ENCODE measurements around the gene ZNF710.

Gene ZNF710

GRCh38 chr15:90053685-90054466 lies 52.8 kb downstream of the ZNF710 start:
- H3K9ac ChIP-seq (ENCODE audit: low read length), result no peak overlapping the region
- no peaks in the 10 kb centered on the region for H3K36me3 ChIP-seq (ENCODE audit: control insufficient read depth, insufficient read depth, low read length, severe bottlenecking)
- no peaks in the 10 kb centered on the region for H3K9me3 ChIP-seq (ENCODE audit: control insufficient read depth, low read length)
- no peak for DNase-seq (ENCODE audit: low read depth)
- H3K4me1 ChIP-seq (ENCODE audit: control insufficient read depth, insufficient read depth, low read length), result no peaks in the 10 kb centered on the region
- no peak overlapping the region for H3K4me3 ChIP-seq (ENCODE audit: low read length)
- no peaks in the 10 kb centered on the region for H3K27me3 ChIP-seq (replicated peaks; ENCODE audit: control insufficient read depth, insufficient read depth, low read length)

- Histone ChIP-seq H3K4me3 (ENCODE audit: low read length) (no peak overlapping the region), H3K36me3 (ENCODE audit: control insufficient read depth, insufficient read depth, low read length, severe bottlenecking) (no peaks in the 10 kb centered on the region), H3K9me3 (ENCODE audit: control insufficient read depth, low read length) (no peaks in the 10 kb centered on the region), H3K27me3 (replicated peaks; ENCODE audit: control insufficient read depth, insufficient read depth, low read length) (no peaks in the 10 kb centered on the region), H3K9ac (ENCODE audit: low read length) (no peak overlapping the region), H3K4me1 (ENCODE audit: control insufficient read depth, insufficient read depth, low read length) (no peaks in the 10 kb centered on the region)
- no peak for DNase-seq (ENCODE audit: low read depth)
These were observed 53.5 kb downstream of the ZNF710 start for GRCh38 chr15:90054618-90055097.

DNA sequence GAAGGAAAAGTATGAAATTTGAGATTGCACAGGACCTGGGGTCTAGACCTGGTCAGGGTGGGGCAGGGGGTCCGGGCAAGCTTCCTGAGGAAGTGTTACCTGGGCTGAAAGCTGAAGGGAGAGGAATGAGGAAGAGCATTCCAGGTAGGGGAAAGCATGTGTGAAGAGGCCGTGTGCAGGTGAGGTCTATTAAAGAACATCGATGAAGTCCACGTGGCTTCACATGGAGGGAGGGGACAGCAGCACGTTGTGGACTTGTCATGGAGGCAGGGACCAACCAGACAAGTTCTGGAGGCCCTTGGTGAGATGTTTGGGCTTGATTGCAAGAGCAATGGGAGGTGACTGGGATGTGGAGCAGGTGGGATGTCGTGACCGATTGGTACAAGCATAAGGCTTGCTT lies 54.1 kb downstream of the ZNF710 start:
- no peak overlapping the region for H3K9ac ChIP-seq (ENCODE audit: low read length)
- no peaks in the 10 kb centered on the region for H3K36me3 ChIP-seq (ENCODE audit: control insufficient read depth, insufficient read depth, low read length, severe bottlenecking)
- H3K4me3 ChIP-seq (ENCODE audit: low read length), result no peak overlapping the region
- no peaks in the 10 kb centered on the region for H3K27me3 ChIP-seq (replicated peaks; ENCODE audit: control insufficient read depth, insufficient read depth, low read length)
- DNase-seq (ENCODE audit: low read depth), result no peak
- H3K9me3 ChIP-seq (ENCODE audit: control insufficient read depth, low read length), result no peaks in the 10 kb centered on the region
- no peaks in the 10 kb centered on the region for H3K4me1 ChIP-seq (ENCODE audit: control insufficient read depth, insufficient read depth, low read length)

- Histone ChIP-seq H3K4me1 (ENCODE audit: control insufficient read depth, insufficient read depth, low read length) (peaks cover 5% of the 10 kb centered on the region), H3K4me3 (ENCODE audit: low read length) (no peak overlapping the region), H3K9me3 (ENCODE audit: control insufficient read depth, low read length) (no peaks in the 10 kb centered on the region), H3K36me3 (ENCODE audit: control insufficient read depth, insufficient read depth, low read length, severe bottlenecking) (no peaks in the 10 kb centered on the region), H3K27me3 (replicated peaks; ENCODE audit: control insufficient read depth, insufficient read depth, low read length) (no peaks in the 10 kb centered on the region), H3K9ac (ENCODE audit: low read length) (no peak overlapping the region)
- DNase-seq (ENCODE audit: low read depth), result no peak
These were observed 55.4 kb downstream of the ZNF710 start for GRCh38 chr15:90056529-90056928.

- DNase-seq (ENCODE audit: low read depth), result no peak
- H3K9ac ChIP-seq (ENCODE audit: low read length), result no peak overlapping the region
- H3K4me3 ChIP-seq (ENCODE audit: low read length), result no peak overlapping the region
- peaks cover 5% of the 10 kb centered on the region for H3K4me1 ChIP-seq (ENCODE audit: control insufficient read depth, insufficient read depth, low read length)
- H3K9me3 ChIP-seq (ENCODE audit: control insufficient read depth, low read length), result no peaks in the 10 kb centered on the region
- no peaks in the 10 kb centered on the region for H3K36me3 ChIP-seq (ENCODE audit: control insufficient read depth, insufficient read depth, low read length, severe bottlenecking)
- no peaks in the 10 kb centered on the region for H3K27me3 ChIP-seq (replicated peaks; ENCODE audit: control insufficient read depth, insufficient read depth, low read length)
These were observed 57.2 kb downstream of the ZNF710 start for GRCh38 chr15:90058308-90058707.

DNA sequence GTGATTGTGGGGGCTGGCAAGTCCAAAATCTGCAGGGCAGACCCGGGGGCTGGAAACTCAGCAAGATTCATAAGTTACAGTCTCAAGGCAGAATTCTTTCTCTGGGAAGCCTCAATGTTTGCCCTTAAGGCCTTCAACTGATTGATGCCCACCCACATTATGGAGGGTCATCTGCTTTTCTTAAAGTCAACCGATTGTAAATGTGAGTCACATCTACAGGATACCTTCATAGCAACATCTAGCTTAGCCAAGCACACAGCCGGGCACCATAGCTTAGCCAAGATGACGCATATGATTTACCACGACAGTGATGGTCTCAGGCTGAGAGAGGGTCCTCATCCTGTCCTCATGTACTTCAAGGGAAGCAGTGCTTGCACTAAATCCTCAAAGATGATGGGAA lies 57.7 kb downstream of the ZNF710 start:
- no peaks in the 10 kb centered on the region for H3K27me3 ChIP-seq (replicated peaks; ENCODE audit: control insufficient read depth, insufficient read depth, low read length)
- no peaks in the 10 kb centered on the region for H3K9me3 ChIP-seq (ENCODE audit: control insufficient read depth, low read length)
- no peak for DNase-seq (ENCODE audit: low read depth)
- no peak overlapping the region for H3K4me3 ChIP-seq (ENCODE audit: low read length)
- H3K4me1 ChIP-seq (ENCODE audit: control insufficient read depth, insufficient read depth, low read length), result peaks cover 5% of the 10 kb centered on the region
- no peak overlapping the region for H3K9ac ChIP-seq (ENCODE audit: low read length)
- H3K36me3 ChIP-seq (ENCODE audit: control insufficient read depth, insufficient read depth, low read length, severe bottlenecking), result no peaks in the 10 kb centered on the region

- H3K4me3 ChIP-seq (ENCODE audit: low read length), result no peak overlapping the region
- peaks cover 5% of the 10 kb centered on the region for H3K4me1 ChIP-seq (ENCODE audit: control insufficient read depth, insufficient read depth, low read length)
- H3K36me3 ChIP-seq (ENCODE audit: control insufficient read depth, insufficient read depth, low read length, severe bottlenecking), result no peaks in the 10 kb centered on the region
- H3K9me3 ChIP-seq (ENCODE audit: control insufficient read depth, low read length), result no peaks in the 10 kb centered on the region
- H3K27me3 ChIP-seq (replicated peaks; ENCODE audit: control insufficient read depth, insufficient read depth, low read length), result no peaks in the 10 kb centered on the region
- H3K9ac ChIP-seq (ENCODE audit: low read length), result no peak overlapping the region
- no peak for DNase-seq (ENCODE audit: low read depth)
These were observed 58.3 kb downstream of the ZNF710 start for GRCh38 chr15:90059208-90059985.

GRCh38 chr15:90060797-90061196 lies 59.7 kb downstream of the ZNF710 start:
- no peak overlapping the region for H3K4me3 ChIP-seq (ENCODE audit: low read length)
- no peaks in the 10 kb centered on the region for H3K36me3 ChIP-seq (ENCODE audit: control insufficient read depth, insufficient read depth, low read length, severe bottlenecking)
- H3K9me3 ChIP-seq (ENCODE audit: control insufficient read depth, low read length), result no peaks in the 10 kb centered on the region
- no peak overlapping the region for H3K9ac ChIP-seq (ENCODE audit: low read length)
- no peaks in the 10 kb centered on the region for H3K27me3 ChIP-seq (replicated peaks; ENCODE audit: control insufficient read depth, insufficient read depth, low read length)
- DNase-seq (ENCODE audit: low read depth), result no peak
- peaks cover 5% of the 10 kb centered on the region for H3K4me1 ChIP-seq (ENCODE audit: control insufficient read depth, insufficient read depth, low read length)

- no peaks in the 10 kb centered on the region for H3K27me3 ChIP-seq (replicated peaks; ENCODE audit: control insufficient read depth, insufficient read depth, low read length)
- no peaks in the 10 kb centered on the region for H3K36me3 ChIP-seq (ENCODE audit: control insufficient read depth, insufficient read depth, low read length, severe bottlenecking)
- H3K4me3 ChIP-seq (ENCODE audit: low read length), result no peak overlapping the region
- H3K4me1 ChIP-seq (ENCODE audit: control insufficient read depth, insufficient read depth, low read length), result peaks cover 5% of the 10 kb centered on the region
- no peak overlapping the region for H3K9ac ChIP-seq (ENCODE audit: low read length)
- no peak for DNase-seq (ENCODE audit: low read depth)
- H3K9me3 ChIP-seq (ENCODE audit: control insufficient read depth, low read length), result no peaks in the 10 kb centered on the region
These were observed 60.9 kb downstream of the ZNF710 start for GRCh38 chr15:90062023-90062442.

- Histone ChIP-seq H3K9me3 (ENCODE audit: control insufficient read depth, low read length) (no peaks in the 10 kb centered on the region), H3K9ac (ENCODE audit: low read length) (no peak overlapping the region), H3K4me3 (ENCODE audit: low read length) (no peak overlapping the region), H3K27me3 (replicated peaks; ENCODE audit: control insufficient read depth, insufficient read depth, low read length) (no peaks in the 10 kb centered on the region), H3K4me1 (ENCODE audit: control insufficient read depth, insufficient read depth, low read length) (peaks cover 5% of the 10 kb centered on the region), H3K36me3 (ENCODE audit: control insufficient read depth, insufficient read depth, low read length, severe bottlenecking) (no peaks in the 10 kb centered on the region)
- no peak for DNase-seq (ENCODE audit: low read depth)
These were observed 61.4 kb downstream of the ZNF710 start for GRCh38 chr15:90062462-90062932.

GRCh38 chr15:90062973-90063769 lies 62.0 kb downstream of the ZNF710 start:
- no peak overlapping the region for H3K4me3 ChIP-seq (ENCODE audit: low read length)
- H3K9me3 ChIP-seq (ENCODE audit: control insufficient read depth, low read length), result no peaks in the 10 kb centered on the region
- peaks cover 5% of the 10 kb centered on the region for H3K36me3 ChIP-seq (ENCODE audit: control insufficient read depth, insufficient read depth, low read length, severe bottlenecking)
- peaks cover 5% of the 10 kb centered on the region for H3K4me1 ChIP-seq (ENCODE audit: control insufficient read depth, insufficient read depth, low read length)
- H3K27me3 ChIP-seq (replicated peaks; ENCODE audit: control insufficient read depth, insufficient read depth, low read length), result no peaks in the 10 kb centered on the region
- H3K9ac ChIP-seq (ENCODE audit: low read length), result no peak overlapping the region
- no peak for DNase-seq (ENCODE audit: low read depth)

Measured in adipocyte (in vitro differentiated cells).